ENCODE results near the gene CCL23. TPM values are rescaled to one million over a fixed set of nuclear protein-coding genes. Genes with fewer than 3 reads are reported as not detected.
A peak's percentile ranks its signal among the peaks of the same experiment; 100 is the strongest.

CCL23 gene
- total RNA-seq, 4 donors from 2014 or later: 11.5 TPM; not detected in 3

DNA sequence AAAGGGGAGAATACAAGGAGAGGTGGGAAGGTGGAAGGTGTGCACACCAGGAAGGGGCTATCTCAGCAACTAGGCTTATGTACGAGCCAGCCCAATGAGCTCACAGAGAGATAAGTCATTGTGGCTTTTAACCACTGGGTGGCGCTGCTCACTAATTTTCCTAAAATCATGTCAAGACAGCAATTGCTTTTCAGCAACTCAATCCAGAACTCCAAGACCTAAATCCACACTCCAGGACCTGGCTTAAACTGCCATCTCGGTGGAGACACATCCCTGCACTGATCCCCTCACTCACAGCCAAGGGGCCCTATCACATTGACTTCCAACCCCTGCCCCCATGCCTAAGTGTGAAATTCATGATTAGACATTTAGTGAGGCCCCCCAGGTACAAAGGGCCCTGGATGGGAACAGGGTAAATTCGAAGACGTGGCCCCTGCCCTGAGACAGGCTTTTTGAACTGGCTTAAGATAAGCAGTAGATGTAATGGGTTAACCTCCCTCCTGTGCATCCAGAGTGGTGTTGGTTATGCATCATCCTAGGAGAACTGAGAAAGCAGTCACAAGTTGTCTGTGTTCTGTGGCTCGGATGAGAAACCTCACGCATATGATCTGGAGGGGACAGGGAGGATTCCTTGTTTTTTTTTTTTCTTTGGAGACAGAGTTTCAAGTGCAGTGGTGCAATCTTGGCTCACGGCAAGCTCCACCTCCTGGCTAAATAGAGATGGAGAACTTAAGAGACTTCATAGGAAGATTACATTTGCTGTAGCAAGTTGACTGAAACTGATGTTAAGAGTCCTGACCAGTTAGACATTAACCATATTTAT is 48.0 kb downstream of the CCL23 start:
- Histone ChIP-seq H3K27ac (no peak overlapping the region), H3K36me3 (no peaks in the 10 kb centered on the region), H3K4me3 (no peak overlapping the region), H3K4me1 (peaks cover 3% of the 10 kb centered on the region), H3K27me3 (no peaks in the 10 kb centered on the region), H3K9me3 (no peaks in the 10 kb centered on the region)
- peak; percentile 85 to 88 for DNase-seq (ENCODE audit: low spot score in 2 of 2)
- 36% methylated on average over 8 of the region's 8 CpGs for WGBS
- TF ChIP-seq POLR2AphosphoS5 (IDR thresholded peaks at IDR 0.05): no peak
- no peak for TF ChIP-seq POLR2A (IDR thresholded peaks at IDR 0.05)
- no peak for TF ChIP-seq EP300 (IDR thresholded peaks at IDR 0.05)
- TF ChIP-seq, protein P1, sequence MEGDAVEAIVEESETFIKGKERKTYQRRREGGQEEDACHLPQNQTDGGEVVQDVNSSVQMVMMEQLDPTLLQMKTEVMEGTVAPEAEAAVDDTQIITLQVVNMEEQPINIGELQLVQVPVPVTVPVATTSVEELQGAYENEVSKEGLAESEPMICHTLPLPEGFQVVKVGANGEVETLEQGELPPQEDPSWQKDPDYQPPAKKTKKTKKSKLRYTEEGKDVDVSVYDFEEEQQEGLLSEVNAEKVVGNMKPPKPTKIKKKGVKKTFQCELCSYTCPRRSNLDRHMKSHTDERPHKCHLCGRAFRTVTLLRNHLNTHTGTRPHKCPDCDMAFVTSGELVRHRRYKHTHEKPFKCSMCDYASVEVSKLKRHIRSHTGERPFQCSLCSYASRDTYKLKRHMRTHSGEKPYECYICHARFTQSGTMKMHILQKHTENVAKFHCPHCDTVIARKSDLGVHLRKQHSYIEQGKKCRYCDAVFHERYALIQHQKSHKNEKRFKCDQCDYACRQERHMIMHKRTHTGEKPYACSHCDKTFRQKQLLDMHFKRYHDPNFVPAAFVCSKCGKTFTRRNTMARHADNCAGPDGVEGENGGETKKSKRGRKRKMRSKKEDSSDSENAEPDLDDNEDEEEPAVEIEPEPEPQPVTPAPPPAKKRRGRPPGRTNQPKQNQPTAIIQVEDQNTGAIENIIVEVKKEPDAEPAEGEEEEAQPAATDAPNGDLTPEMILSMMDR (IDR thresholded peaks at IDR 0.05): peak; percentile 64 to 86

DNA sequence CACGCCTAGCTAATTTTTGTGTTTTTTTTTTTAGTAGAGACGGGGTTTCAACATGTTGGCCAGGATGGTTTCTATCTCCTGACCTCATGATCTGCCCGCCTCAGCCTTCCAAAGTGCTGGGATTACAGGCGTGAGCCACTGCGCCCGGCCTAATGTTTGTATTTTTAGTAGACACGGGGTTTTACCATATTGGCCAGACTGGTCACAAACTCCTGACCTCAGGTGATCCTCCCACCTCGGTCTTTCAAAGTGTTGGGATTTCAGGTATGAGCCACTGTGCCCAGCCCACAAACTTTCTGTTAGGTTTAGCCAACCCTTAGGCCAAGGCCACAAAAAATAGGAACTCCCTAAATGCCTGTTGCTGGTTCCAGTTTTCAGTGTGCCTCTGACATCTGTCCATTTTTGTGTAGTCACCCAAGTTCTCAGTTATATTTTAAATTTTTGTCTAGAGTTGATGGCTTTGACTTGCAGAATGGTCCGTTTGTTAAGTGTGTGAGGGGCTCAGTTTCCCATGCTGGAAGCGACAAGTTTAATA is 49.2 kb downstream of the CCL23 start:
- peaks cover 4% of the 10 kb centered on the region for H3K27me3 ChIP-seq
- no peaks in the 10 kb centered on the region for H3K9me3 ChIP-seq
- no peak for TF ChIP-seq EP300 (IDR thresholded peaks at IDR 0.05)
- TF ChIP-seq POLR2AphosphoS5 (IDR thresholded peaks at IDR 0.05): no peak
- H3K4me3 ChIP-seq: no peak overlapping the region
- no peak for DNase-seq (ENCODE audit: low spot score in 2 of 2)
- WGBS: 82% methylated on average over 10 of the region's 10 CpGs
- no peak overlapping the region for H3K27ac ChIP-seq
- H3K36me3 ChIP-seq: no peaks in the 10 kb centered on the region
- peaks cover 3% of the 10 kb centered on the region for H3K4me1 ChIP-seq

DNA sequence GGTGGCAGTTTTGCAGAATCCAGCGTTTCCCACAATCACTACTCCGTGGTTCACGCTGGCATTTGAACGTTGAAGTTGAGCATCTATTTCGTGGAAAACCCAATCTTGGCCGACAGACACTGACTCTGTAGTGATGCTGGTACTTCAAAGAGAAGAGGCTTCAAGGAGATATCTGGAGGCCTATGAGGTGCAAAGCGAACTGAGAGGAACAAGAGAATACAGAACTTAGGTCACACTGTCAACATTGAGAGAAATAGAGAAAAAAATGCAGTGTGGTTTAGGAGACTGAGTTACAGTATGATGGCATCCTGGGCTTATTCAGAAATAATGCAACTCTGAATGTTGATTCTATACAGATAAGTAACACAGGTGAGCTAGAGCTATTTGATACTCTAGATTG is 52.5 kb downstream of the CCL23 start:
- Histone ChIP-seq H3K4me3 (no peak overlapping the region), H3K36me3 (no peaks in the 10 kb centered on the region), H3K4me1 (no peaks in the 10 kb centered on the region), H3K9me3 (no peaks in the 10 kb centered on the region), H3K27me3 (peaks cover 17% of the 10 kb centered on the region), H3K27ac (no peak overlapping the region)
- DNase-seq (ENCODE audit: low spot score in 2 of 2): no peak
- 87% methylated on average over 7 of the region's 7 CpGs for WGBS
- TF ChIP-seq EP300 (IDR thresholded peaks at IDR 0.05): no peak
- TF ChIP-seq POLR2AphosphoS5 (IDR thresholded peaks at IDR 0.05): no peak
- TF ChIP-seq, protein P1 (IDR thresholded peaks at IDR 0.05): no peak
- TF ChIP-seq POLR2A (IDR thresholded peaks at IDR 0.05): no peak

DNA sequence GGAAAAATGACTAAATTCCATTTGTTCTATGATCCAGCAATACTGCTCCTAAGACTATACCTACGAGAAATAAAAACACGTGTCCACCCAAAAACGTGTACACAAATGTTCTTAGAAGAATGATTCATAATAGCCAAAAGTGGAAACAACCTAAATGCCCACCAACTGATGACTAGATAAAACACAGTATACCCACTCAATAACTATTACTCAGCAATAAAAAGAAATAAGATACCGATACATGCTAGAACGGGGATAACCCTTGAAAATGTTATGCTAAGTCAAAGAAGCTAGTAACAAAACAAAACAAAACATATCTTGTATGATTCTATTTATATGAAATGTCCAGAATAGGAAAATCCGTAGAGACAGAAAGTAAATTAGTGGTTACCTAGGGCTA is 54.1 kb downstream of the CCL23 start:
- H3K36me3 ChIP-seq: no peaks in the 10 kb centered on the region
- H3K9me3 ChIP-seq: no peaks in the 10 kb centered on the region
- peaks cover 29% of the 10 kb centered on the region for H3K27me3 ChIP-seq
- 75% methylated on average over 6 of the region's 6 CpGs for whole genome bisulfite sequencing
- TF ChIP-seq EP300 (IDR thresholded peaks at IDR 0.05) (no peak), POLR2A (IDR thresholded peaks at IDR 0.05) (no peak), POLR2AphosphoS5 (IDR thresholded peaks at IDR 0.05) (no peak)
- TF ChIP-seq, protein P1 (IDR thresholded peaks at IDR 0.05): no peak
- no peaks in the 10 kb centered on the region for H3K4me1 ChIP-seq
- H3K27ac ChIP-seq: no peak overlapping the region
- no peak for DNase-seq (ENCODE audit: low spot score in 2 of 2)
- no peak overlapping the region for H3K4me3 ChIP-seq

Other genes with a start within 250 kb of the CCL23 start
- 100 to 1,000 TPM in 2 of 4 donors, 10 to 100 TPM in 2; 76.4 to 109 (median 91.0) TPM for gene MMP28, start 222.3 kb downstream of the CCL23 start, total RNA-seq
- 100 to 1,000 TPM in 1 of 4 donors, 10 to 100 TPM in 3; 52.0 to 149 (median 58.8) TPM for gene TAF15, start 208.5 kb downstream of the CCL23 start, total RNA-seq
- gene HEATR9, start 149.1 kb downstream of the CCL23 start, total RNA-seq: not detected
- gene CCL5, start 137.6 kb downstream of the CCL23 start, total RNA-seq: 1 to 10 TPM in 2 of 4 donors, under 1 TPM in 1, not detected in 1; 0.79 to 2.3 (median 1.4) TPM
- gene RDM1, start 87.2 kb downstream of the CCL23 start, total RNA-seq: not detected
- not detected for gene LYZL6, start 74.3 kb downstream of the CCL23 start, total RNA-seq
- not detected for gene CCL16, start 36.5 kb downstream of the CCL23 start, total RNA-seq
- gene CCL14, start 31.2 kb downstream of the CCL23 start, total RNA-seq: 10 to 100 TPM in 3 of 4 donors, 1 to 10 TPM in 1; 5.7 to 22.9 (median 17.3) TPM
- gene CCL15, start 16.4 kb downstream of the CCL23 start, total RNA-seq: not detected
- 1 to 10 TPM in 1 of 4 donors, not detected in 3; 1.5 TPM for gene CCL18, start 46.3 kb upstream of the CCL23 start, total RNA-seq
- under 1 TPM in 1 of 4 donors, not detected in 3; 0.79 TPM for gene CCL3, start 72.2 kb upstream of the CCL23 start, total RNA-seq
- under 1 TPM in 1 of 4 donors, not detected in 3; 0.97 TPM for gene CCL4, start 85.9 kb upstream of the CCL23 start, total RNA-seq
- gene TBC1D3B, start 158.7 kb upstream of the CCL23 start, total RNA-seq: 10 to 100 TPM in 2 of 4 donors, 1 to 10 TPM in 2; 6.1 to 28.3 (median 12.8) TPM
- not detected for gene CCL3L1, start 178.8 kb upstream of the CCL23 start, total RNA-seq
- 1 to 10 TPM in 1 of 4 donors, not detected in 3; 1.5 TPM for gene CCL4L2, start 193.1 kb upstream of the CCL23 start, total RNA-seq
- under 1 TPM in 1 of 4 donors, not detected in 3; 0.42 TPM for gene TBC1D3I, start 246.6 kb upstream of the CCL23 start, total RNA-seq